OCI-M1 (cell line): Measurements from ENCODE around the gene M1AP.
"Not testable (repeated sequence)": the region's sequence is repeated elsewhere in the genome, so short reads cannot be mapped to it uniquely, and the experiment has no call there.

ENCODE experiments used
- DNase-seq: peaks from one replicate; lab custom pipeline; 2025; lab: John Stamatoyannopoulos, UW

M1AP gene

DNA sequence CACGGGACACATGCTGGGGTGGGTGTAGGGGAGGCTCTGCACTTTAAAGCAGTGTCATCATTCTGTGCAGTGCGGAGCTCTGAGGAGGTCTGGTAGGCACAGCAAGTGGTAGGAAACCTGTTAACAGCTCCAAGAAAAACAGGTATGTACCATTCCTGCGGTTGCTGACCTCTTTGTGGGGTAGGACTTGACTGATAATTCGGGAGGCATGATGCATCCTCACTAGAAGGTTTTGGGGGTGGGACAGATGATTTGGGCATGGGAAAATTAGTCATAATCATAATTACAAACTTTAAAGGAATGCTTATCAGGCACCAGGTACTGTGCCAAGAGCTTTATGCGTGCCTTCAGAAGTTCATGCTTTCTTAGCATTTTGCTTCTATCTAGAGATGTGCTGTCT lies 83.9 kb downstream of the M1AP start:
- DNase-seq, result no peak

DNA sequence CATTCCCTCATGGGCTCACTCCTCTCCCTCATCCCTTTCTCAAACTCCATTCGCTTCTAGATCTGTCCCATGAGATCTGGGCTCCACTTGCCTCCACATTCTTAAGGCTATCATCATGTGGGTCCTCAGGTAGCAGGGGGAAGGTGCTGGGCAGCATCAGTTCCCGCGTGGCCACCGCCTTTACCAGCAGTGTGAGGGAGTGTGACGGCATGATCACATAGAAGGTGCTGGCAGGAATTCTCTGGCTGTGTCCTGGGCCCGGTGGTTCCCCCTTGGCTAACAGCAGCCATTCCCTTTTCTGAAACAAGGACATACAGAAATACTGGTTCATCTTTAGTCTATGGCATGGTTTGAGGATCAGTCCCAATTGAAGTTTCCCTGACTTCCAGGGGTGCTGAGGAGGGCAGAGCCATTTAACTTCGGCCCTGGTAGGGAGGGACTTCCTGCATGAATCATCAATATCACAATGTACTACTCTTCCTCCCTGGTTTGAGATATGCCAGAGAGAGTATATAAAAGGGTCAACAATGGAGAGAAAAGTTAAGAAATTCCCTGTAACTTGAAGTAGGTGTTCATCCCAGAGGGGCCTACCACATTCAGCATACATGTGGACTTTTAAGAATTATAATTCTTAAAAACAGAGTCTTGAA lies 85.9 kb downstream of the M1AP start:
- no peak for DNase-seq

DNA sequence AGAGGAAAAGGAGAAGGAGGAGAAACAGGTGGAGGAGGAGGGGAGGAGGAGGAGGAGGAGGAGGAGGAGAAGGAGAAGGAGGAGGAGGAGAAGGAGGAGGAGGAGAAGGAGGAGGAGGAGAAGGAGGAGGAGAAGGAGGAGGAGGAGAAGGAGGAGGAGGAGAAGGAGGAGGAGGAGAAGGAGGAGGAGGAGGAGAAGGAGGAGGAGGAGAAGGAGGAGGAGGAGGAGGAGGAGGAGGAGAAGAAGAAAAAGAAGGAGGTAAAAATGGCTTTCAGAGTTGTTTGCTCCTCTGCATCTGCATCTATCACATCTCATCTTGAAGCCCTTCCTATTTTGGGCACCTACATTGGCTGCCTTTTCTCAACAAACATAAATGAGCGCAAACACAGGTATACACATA lies 87.1 kb downstream of the M1AP start:
- not testable (repeated sequence) for DNase-seq

DNA sequence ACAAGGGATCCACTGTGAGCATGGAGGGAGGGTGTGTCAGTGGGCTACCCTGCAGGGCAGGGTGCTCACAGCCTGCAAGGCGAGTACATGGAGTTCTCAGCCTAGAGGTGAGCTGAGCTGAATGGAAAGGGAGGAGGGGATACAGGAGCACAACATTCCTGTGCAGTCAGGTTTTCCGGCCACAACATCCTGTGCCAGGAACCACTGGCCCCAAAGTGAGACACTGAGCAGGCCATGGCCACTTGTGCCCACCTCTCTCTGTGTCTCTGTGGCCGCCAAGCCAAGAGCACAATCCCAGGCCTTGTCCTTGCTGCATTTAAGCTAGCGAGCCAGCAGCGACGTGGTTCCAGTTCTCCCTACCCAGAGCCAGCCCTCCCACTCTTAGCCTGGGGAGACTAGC lies 87.5 kb downstream of the M1AP start:
- DNase-seq, result no peak

DNA sequence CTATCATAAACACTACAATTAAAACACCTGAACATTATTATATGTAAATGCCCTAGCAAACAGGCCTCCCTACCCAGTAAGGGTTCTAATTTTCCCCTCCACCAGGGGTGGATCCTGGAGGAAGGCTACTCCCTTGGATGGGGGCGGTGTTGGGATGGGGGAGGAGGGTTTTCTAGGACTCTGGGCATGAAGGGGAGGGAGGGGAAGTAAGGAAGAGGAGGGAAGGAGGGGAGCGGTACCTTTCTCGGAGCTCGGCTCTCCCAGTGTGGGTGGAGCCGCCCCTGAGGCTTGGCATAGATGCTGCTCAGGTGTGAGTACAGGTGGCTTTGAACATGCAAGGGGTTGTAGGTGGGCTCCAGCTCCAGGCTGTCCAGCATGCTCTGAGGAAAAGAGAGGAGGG lies 88.2 kb downstream of the M1AP start:
- DNase-seq, result no peak

DNA sequence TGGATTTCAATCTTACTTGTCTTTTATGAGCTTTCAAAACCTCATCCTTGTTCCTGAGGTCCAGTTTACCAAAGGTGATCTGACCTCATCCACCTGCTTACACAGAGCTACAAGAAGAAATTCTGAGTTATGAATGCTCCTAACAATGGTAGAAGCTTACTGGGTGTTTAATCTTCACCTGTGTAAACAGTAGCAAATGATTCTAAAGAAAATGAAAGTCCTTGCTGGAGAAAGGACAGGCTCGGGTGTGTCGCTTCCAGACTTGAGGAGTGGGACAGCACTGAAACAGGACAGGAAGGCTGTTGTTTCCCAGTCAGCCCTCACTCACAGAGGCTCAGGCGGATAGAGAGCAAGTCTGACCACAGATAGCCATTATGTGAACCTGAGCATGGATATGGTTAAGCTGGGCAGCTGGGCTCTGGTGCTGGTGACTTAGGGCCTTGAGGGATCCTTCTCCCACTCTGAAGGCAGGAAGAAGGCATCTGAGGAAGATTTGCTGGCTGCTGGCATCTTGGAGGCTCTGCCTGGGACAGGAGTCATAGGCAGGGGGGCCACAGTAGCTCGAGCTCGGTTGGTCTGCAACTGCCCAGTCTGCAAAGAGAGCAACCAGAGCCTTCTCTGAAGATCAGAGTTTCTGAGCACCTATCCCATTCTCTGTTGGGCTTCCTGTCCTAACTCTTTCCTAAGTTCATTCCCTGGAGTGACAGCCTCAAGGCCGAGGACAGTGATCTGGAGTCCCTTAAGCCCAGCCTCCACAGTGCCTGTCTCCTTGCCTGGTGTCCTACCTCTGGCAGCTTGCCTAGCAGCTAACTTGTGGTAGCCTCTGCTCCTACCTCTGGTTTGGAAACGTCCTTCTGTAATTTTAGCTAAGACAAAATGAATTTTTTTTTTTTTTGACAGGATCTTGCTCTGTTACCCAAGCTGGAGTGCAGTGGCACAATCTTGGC lies 89.6 kb downstream of the M1AP start:
- DNase-seq, result no peak

DNA sequence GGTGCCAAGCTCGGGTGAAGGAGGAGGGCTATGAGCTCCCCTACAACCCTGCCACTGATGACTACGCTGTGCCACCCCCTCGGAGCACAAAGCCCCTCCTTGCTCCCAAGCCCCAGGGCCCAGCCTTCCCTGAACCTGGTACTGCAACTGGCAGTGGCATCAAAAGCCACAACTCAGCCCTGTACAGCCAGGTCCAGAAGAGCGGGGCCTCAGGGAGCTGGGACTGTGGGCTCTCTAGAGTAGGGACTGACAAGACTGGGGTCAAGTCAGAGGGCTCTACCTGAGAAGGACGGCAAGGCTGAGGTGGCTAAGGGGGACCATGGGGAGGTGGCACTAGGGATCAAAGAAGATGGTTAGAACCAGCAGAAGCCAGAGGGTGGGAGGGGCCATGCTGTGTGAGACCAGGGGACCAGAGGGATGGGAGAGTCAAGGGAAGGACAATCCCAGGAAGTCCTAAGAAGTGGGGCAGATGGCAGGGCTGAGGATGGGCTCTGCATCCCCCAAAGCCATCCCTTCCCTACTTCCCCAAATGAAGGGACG lies 91.2 kb downstream of the M1AP start:
- DNase-seq, result no peak

DNA sequence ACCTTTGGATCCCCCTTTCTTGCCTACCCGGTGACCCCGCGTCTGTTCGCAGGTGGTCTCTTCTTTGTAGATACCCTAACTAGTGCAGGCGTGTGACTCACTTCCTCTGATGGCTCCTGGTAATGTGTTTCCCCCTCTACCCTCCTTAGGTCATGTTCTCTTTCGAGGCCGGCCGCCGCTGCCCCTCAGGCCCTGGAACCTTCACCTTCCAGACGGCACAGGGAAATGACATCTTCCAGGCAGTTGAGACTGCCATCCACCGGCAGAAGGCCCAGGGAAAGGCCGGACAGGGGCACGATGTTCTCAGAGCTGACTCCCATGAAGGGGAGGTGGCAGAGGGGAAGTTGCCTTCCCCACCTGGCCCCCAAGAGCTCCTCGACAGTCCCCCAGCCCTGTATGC lies 92.0 kb downstream of the M1AP start:
- DNase-seq, result no peak

DNA sequence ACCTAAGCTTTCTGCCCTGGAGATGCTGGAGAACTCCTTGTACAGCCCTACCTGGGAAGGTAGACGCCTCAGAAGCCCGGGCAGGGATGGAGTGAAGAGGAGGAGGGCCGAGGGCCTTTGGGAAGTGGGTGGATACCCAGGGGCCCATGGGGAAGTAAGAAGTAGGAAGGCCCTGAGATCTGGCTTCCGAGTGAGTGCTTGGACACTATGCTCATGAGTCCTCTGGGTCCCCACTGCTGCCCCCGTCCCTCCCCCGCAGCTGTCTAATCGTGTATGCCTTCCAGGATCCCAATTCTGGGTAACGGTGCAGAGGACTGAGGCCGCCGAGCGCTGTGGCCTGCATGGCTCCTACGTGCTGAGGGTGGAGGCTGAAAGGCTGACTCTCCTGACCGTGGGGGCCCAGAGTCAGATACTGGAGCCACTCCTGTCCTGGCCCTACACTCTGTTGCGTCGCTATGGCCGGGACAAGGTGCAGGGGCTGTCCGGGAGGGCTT lies 92.5 kb downstream of the M1AP start:
- DNase-seq, result no peak

DNA sequence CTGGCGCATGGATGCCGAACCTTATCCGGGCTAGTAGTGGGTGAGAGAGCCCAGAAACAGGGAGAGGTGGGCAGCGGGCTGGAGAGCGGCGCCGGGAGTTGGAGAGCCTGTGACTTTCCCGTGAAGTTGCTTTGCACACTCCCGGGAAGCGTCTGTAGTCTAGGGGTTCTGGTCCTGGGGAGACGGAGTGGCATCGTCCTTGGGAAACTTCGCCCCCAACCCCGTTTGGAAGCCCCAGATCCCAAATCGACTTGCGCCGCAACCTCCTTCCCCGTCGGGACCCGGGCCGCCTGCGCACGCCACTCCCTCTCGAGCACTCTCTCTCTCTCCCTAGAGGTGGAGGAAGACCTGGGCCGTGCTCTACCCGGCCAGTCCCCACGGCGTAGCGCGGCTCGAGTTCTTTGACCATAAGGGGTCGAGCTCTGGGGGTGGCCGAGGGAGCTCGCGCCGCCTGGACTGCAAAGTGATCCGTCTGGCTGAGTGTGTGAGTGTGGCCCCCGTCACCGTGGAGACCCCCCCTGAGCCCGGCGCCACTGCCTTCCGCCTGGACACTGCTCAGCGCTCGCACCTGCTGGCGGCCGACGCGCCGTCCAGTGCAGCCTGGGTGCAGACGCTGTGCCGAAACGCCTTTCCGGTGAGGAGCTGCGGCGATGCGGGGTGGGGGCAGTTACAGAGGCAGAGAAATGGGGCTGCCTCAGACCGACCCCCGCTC lies 93.2 kb downstream of the M1AP start:
- peak; percentile 58 for DNase-seq

DNA sequence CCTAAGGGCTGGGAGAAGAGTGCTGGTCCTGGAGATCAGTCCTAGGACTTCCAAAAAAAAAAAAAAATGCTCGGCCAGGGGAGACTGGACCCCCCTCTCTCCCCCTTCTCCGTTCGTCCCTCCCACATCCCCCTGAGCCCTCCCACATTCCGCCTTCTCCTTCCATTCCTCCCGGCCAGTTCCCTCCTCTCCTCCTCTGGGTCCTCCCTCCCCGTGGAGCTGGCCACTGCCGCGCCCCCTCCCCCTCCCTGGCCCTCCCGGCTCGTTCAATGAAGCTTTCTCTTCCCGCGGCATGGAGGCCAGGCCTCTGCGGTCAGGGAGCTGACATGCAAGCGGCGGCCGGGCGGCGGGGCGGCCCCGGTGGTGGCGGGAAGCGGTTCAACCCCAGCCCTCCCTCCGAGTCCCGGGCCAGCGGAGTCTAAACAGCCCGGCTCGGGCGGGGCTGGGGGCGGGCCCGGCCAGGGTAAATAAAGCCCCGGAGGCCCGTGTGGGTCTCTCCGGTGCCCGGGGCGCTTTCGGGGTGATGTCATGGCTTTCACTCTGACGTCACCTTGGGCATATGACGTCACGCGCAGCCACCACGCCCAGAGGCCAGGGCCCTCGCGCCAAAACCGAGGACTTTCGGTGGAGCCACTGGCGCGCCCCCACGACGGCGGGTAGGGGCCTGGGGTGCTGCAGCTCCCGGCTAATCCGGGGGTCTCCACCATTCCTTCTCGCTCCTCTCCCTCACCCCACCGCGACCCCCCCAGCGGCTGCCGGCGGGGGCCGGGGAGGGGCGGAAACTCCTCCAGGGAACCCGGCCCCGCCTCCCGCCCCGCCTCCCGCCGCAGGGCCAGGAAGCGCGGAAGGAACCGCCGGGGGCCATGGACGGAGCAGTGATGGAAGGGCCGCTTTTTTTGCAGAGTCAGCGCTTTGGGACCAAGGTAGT lies 94.0 kb downstream of the M1AP start, which contains the start of the genes DOK1 and LOXL3:
TSS of gene DOK1 (plus strand) at position 829 of the 928 bp plus-strand sequence. CDS start at position 864, 35 bp downstream.
TSS of gene LOXL3 (minus strand) at position 51 of the 928 bp plus-strand sequence. CDS start 1,308 bp downstream, outside the sequence.
- DNase-seq, result peak; percentile 86

DNA sequence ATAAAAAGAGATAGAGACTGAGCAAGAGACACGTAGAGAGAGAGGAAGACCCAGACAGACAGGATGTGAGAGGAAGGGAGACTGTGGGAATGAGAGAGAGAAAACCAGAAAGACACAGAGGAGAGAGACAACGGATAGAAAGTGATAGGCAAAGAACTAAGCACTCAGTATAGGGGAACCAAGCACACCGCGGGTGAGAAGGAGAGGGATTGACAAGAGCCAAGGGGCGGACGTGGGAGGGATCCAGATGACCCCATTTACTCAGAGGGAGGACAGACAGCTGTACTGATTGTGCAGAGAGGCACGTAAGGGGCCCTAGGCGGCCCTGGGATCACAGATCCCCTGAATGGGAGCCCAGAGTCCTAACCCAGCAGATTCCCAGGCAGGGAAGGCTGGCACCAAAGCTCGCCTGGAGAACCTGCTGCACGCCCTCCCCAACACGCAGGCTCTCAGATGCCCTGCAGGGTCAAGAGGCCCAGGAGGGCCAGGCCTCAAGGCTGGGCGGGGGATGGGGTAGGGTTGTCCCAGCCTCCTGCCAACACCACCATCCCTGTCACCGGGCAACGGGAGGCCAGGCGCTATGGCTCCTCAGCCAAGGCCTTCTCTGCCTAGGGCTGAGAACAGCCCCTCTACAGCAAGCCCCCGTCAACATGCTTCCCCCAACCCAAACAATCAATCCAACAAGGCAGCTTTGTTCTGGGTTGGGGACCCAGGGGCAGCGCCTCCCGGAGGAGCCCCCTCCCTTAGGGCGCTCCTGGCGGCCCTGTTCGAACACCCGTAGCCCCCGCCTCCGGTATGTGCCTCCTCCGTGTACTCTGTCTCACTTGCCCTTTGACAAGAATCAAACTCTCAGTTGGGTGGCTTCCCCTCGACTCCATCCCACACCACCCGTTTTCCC lies 95.0 kb downstream of the M1AP start:
- DNase-seq, result no peak

DNA sequence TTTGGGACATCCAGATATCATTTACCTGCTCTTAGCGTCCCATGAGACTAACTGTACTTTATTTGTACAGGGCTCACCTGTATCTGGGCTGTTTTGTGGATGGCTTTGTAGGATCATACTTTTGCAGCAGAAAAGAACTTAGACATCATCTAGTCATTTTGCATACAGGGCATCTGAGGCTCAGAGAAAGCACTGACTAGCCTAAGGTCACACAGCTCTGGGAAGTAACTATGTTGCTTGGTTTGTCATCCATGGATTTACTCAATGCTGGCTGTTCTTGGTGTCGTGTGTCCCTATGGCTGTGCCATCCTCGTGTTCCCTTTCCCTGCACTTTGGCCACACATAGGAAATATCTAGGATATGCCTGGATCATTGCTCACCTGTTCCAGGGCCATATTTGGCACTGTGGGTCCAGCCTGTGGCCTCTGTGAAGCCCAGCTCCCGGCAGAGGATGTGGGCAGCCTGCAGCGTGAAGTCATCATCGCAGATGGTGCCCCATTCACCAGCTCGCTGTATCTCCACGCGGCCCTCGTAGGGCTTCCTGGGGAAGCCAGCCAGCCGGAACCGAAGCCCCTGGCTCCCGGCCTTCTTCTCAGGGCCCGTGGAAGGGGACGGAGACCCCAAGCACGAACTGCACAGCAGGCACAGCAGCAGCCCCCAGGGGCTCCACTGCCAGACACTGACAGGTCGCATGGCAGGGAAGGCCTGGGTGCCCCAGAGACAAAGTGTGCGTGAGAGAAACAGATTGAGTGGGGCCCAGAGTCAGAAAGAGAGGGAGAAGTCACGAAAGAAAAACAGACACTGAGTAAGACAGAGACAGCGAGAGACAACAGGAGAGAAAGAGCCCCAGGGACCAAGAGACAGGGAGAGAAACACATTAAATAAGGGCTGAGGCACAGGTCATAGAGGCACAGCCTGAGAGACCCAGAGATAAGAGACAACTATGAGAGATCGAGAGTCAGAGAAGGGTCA lies 95.9 kb downstream of the M1AP start:
- no peak for DNase-seq

DNA sequence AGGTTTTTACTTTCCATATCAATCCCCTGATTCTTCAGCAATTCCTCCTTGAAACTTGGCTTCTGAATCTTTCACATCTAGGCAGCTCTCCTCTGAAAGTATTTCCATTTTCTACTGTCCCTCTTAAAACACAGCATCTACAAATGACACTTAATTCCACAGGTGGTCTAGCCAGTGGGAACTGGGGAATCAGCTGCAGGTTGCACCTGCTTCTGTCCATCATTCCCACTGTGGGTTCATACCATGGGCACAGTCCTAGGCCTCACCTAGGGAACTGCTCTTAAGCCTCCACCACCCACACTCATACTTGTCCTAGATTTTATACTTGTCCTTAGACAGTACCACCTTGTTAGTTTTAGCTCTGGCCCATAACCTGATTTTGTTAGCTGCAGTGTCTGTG lies 96.6 kb downstream of the M1AP start:
- no peak for DNase-seq

DNA sequence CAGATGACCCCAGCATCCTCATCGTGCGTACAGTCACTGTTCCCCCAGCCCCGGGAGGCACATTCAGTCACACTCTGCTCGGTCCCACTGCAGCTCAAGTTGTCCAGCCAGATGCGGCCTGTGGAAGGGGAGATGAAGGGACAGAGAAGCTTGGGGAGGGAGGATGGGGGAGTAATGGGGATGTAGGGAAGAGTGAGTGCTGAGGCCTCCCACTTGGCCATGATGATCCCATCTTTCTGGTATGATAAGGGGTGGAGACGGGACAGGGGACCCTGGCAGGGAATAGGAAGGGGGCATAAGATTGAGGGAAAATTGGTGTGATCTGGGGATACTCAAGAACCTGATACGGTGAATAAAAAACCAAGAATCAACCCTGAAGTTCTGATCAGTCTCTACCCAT lies 97.9 kb downstream of the M1AP start:
- DNase-seq, result no peak

DNA sequence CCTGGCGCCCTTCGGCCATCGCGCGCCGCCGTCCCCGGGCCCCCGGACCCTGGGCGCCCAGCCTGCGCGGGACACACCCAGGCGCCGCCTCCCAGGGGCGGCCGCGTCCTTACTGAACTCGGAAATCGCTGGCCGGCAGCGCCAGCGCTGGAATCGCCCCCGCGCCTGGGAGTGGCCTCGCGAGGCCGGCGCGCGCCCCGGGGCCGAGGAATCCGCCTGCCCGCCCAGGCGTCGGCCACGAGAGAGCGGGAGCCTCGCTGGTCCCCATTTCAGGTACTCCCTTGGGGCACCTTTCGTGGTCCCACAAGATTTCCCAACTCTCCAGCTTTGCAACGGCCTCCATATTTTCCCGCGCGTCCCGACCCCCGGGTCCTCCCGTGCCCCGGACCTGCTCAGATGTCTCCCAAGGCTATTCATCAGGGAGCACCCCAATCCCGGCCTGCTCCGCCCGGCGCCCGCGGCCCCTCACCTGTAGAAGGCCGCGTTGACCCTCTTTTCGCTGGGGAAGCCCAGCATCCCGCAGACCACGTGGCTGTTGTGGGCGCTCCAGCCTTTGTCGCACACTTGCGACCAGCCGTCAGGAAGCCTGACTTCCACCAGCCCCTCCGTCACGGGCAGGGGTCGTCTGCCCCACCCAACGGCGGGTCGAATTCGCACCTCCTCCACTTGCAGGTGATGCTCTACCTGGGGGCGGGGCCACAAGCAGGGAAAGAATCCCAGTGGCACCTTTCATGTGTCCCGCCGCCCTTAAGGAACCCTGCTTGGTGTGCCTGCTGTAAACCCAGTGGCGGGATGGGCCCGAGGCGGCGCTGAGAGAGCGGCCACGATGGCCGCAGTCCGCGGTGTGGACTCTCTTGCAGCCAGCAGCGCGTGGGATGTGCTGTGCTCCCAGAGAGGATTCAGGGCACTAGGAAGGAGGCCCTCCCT lies 99.0 kb downstream of the M1AP start:
- DNase-seq, result peak; percentile 64

DNA sequence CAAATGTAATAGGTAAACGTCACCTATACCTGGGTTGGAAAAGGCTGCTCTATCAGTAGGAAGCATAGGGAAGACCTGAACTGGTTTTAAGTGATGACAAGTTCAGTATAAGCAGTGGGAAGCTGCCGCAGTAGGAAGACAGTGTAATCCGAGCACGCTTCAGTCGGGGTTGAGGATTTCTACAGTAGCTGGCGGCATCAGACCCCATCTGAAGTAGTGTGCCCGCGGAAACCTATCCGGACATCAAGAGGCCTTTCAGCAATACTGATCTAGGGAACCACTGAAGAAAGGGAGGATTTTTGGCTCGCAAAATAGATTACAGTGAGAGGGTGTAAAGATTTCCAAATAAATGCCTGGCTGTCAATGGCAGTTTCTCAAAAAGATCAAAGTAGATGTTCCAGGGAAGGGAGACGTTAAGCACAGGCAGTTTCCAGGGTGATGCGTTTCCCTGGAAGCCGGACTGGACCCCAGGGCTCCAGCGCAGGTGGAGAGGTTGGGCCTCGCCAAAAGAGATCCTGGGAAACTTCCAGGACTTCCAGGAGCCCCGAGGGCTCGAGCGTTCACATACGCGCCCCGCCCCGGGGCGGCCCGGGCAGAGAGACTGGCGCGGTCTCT lies 99.7 kb downstream of the M1AP start:
- no peak for DNase-seq
